ENCODE measurements around the gene SPTBN1.

GRCh38 chr2:54540194-54540593 lies 84.1 kb downstream of the SPTBN1 start:
- TF ChIP-seq, protein P1, sequence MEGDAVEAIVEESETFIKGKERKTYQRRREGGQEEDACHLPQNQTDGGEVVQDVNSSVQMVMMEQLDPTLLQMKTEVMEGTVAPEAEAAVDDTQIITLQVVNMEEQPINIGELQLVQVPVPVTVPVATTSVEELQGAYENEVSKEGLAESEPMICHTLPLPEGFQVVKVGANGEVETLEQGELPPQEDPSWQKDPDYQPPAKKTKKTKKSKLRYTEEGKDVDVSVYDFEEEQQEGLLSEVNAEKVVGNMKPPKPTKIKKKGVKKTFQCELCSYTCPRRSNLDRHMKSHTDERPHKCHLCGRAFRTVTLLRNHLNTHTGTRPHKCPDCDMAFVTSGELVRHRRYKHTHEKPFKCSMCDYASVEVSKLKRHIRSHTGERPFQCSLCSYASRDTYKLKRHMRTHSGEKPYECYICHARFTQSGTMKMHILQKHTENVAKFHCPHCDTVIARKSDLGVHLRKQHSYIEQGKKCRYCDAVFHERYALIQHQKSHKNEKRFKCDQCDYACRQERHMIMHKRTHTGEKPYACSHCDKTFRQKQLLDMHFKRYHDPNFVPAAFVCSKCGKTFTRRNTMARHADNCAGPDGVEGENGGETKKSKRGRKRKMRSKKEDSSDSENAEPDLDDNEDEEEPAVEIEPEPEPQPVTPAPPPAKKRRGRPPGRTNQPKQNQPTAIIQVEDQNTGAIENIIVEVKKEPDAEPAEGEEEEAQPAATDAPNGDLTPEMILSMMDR (IDR thresholded peaks at IDR 0.05; ENCODE audit: extremely low read depth in 1 of 2, insufficient read depth in 1 of 2, low read depth in 1 of 2, low read length in 2 of 2): no peak
- TF ChIP-seq EZH2 (IDR thresholded peaks at IDR 0.05; ENCODE audit: borderline replicate concordance, low read depth, low read length, severe bottlenecking): no peak
